Vagina (tissue), 2 donors: ENCODE data around the gene CENPX.

Source experiments
- POLR2A ChIP-seq, 2 donors: fragments of 450-650 bp; IDR thresholded peaks; one replicate each; pipeline ENCODE4 v1.6.1; 2017; ENCODE audit warnings: antibody characterized with exemption in 2 of 2, mild to moderate bottlenecking in 2 of 2, moderate library complexity in 2 of 2
- POLR2AphosphoS5 ChIP-seq, 2 donors: sonication (generic); formaldehyde crosslinking; IDR thresholded peaks; one replicate each; pipeline ENCODE4 v1.9.0; 2017; ENCODE audit warnings: antibody characterized with exemption in 2 of 2, mild to moderate bottlenecking in 2 of 2, low read depth in 1 of 2; ENCODE audit not compliant: insufficient read depth in 1 of 2
- TF ChIP-seq, protein P1 (sequence below), 3 experiments: fragments of 450-650 bp in 2 of 3; fragments of 200-600 bp in 1 of 3; sonication (generic) in 1 of 3; IDR thresholded peaks; one replicate each; pipeline ENCODE4 v1.5.1; 2017 to 2019; ENCODE audit warnings: antibody characterized with exemption in 3 of 3, mild to moderate bottlenecking in 2 of 3, moderate library complexity in 2 of 3

DNA sequence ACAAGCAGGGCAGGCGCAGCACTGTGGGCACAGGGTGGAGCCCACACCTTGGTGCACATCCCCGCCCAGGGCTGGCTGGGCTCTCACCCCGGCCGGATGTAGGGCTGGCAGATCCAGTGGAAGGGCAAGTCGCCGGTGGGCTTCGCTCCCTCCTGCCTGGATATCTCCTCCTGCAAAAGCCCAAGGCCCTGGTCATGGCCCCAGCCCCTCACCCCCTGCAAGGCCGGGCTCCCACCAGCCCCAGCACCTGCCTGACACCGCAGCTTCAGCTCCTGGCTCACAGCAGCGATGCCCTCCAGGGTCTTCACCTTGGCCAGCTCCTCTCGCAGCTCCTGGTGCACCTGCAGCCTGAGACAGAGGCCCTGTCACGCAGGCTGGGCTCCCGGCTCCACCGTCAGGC lies 37.9 kb upstream of the CENPX start:
- TF ChIP-seq, protein P1, sequence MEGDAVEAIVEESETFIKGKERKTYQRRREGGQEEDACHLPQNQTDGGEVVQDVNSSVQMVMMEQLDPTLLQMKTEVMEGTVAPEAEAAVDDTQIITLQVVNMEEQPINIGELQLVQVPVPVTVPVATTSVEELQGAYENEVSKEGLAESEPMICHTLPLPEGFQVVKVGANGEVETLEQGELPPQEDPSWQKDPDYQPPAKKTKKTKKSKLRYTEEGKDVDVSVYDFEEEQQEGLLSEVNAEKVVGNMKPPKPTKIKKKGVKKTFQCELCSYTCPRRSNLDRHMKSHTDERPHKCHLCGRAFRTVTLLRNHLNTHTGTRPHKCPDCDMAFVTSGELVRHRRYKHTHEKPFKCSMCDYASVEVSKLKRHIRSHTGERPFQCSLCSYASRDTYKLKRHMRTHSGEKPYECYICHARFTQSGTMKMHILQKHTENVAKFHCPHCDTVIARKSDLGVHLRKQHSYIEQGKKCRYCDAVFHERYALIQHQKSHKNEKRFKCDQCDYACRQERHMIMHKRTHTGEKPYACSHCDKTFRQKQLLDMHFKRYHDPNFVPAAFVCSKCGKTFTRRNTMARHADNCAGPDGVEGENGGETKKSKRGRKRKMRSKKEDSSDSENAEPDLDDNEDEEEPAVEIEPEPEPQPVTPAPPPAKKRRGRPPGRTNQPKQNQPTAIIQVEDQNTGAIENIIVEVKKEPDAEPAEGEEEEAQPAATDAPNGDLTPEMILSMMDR (IDR thresholded peaks at IDR 0.05) = no peak
- no peak for TF ChIP-seq POLR2A (IDR thresholded peaks at IDR 0.05)
- TF ChIP-seq POLR2AphosphoS5 (IDR thresholded peaks at IDR 0.05; ENCODE audit: insufficient read depth in 1 of 2, low read depth in 1 of 2) = no peak
